ENCODE measurements around the gene RCL1.
"Not testable (repeated sequence)": the region's sequence is repeated elsewhere in the genome, so short reads cannot be mapped to it uniquely, and the experiment has no call there.

RCL1 gene

GRCh38 chr9:4899853-4900252, 107.1 kb downstream of the RCL1 start:
- not testable (repeated sequence) for H3K27me3 ChIP-seq (ENCODE audit: control insufficient read depth, insufficient read depth, low read length); H3K9ac ChIP-seq (ENCODE audit: low read depth, low read length); H3K4me3 ChIP-seq (ENCODE audit: low read depth, low read length); H3K36me3 ChIP-seq (ENCODE audit: control insufficient read depth, insufficient read depth, low read length); H3K4me1 ChIP-seq (ENCODE audit: control insufficient read depth, insufficient read depth, low read length); H3K9me3 ChIP-seq (ENCODE audit: control insufficient read depth, insufficient read depth, low read length)

- H3K27me3 ChIP-seq (ENCODE audit: control insufficient read depth, insufficient read depth, low read length); H3K4me3 ChIP-seq (ENCODE audit: low read depth, low read length); H3K9ac ChIP-seq (ENCODE audit: low read depth, low read length); H3K36me3 ChIP-seq (ENCODE audit: control insufficient read depth, insufficient read depth, low read length); H3K9me3 ChIP-seq (ENCODE audit: control insufficient read depth, insufficient read depth, low read length); H3K4me1 ChIP-seq (ENCODE audit: control insufficient read depth, insufficient read depth, low read length): not testable (repeated sequence)
These were observed 108.8 kb downstream of the RCL1 start for GRCh38 chr9:4901401-4902134.

- Histone ChIP-seq H3K4me3 (ENCODE audit: low read depth, low read length) (no peak overlapping the region), H3K4me1 (ENCODE audit: control insufficient read depth, insufficient read depth, low read length) (peaks cover 2% of the 10 kb centered on the region), H3K36me3 (ENCODE audit: control insufficient read depth, insufficient read depth, low read length) (no peaks in the 10 kb centered on the region), H3K9me3 (ENCODE audit: control insufficient read depth, insufficient read depth, low read length) (no peaks in the 10 kb centered on the region), H3K27me3 (ENCODE audit: control insufficient read depth, insufficient read depth, low read length) (no peaks in the 10 kb centered on the region), H3K9ac (ENCODE audit: low read depth, low read length) (no peak overlapping the region)
These were observed 109.4 kb downstream of the RCL1 start for GRCh38 chr9:4902135-4902475.

GRCh38 chr9:4904322-4905134, 111.8 kb downstream of the RCL1 start:
- H3K36me3 ChIP-seq (ENCODE audit: control insufficient read depth, insufficient read depth, low read length) = no peaks in the 10 kb centered on the region
- peaks cover 2% of the 10 kb centered on the region for H3K4me1 ChIP-seq (ENCODE audit: control insufficient read depth, insufficient read depth, low read length)
- H3K9ac ChIP-seq (ENCODE audit: low read depth, low read length) = no peak overlapping the region
- H3K9me3 ChIP-seq (ENCODE audit: control insufficient read depth, insufficient read depth, low read length) = no peaks in the 10 kb centered on the region
- no peaks in the 10 kb centered on the region for H3K27me3 ChIP-seq (ENCODE audit: control insufficient read depth, insufficient read depth, low read length)
- no peak overlapping the region for H3K4me3 ChIP-seq (ENCODE audit: low read depth, low read length)

GRCh38 chr9:4905135-4905490, 112.4 kb downstream of the RCL1 start:
- H3K36me3 ChIP-seq (ENCODE audit: control insufficient read depth, insufficient read depth, low read length) = no peaks in the 10 kb centered on the region
- no peaks in the 10 kb centered on the region for H3K9me3 ChIP-seq (ENCODE audit: control insufficient read depth, insufficient read depth, low read length)
- H3K4me1 ChIP-seq (ENCODE audit: control insufficient read depth, insufficient read depth, low read length) = peaks cover 2% of the 10 kb centered on the region
- H3K9ac ChIP-seq (ENCODE audit: low read depth, low read length) = no peak overlapping the region
- H3K27me3 ChIP-seq (ENCODE audit: control insufficient read depth, insufficient read depth, low read length) = no peaks in the 10 kb centered on the region
- no peak overlapping the region for H3K4me3 ChIP-seq (ENCODE audit: low read depth, low read length)
